GM18873 (cell line): ENCODE data around the gene MLLT10.
"Not testable (repeated sequence)": the region's sequence is repeated elsewhere in the genome, so short reads cannot be mapped to it uniquely, and the experiment has no call there.

Experiments used
- ATAC-seq: cut with Tn5 transposase; IDR thresholded peaks from one replicate; pipeline ENCODE4 v1.9.1; 2021; ENCODE audit warnings: mild to moderate bottlenecking, moderate library complexity, moderate number of reproducible peaks; ENCODE audit not compliant: unreplicated experiment, low FRiP score

MLLT10 gene

DNA sequence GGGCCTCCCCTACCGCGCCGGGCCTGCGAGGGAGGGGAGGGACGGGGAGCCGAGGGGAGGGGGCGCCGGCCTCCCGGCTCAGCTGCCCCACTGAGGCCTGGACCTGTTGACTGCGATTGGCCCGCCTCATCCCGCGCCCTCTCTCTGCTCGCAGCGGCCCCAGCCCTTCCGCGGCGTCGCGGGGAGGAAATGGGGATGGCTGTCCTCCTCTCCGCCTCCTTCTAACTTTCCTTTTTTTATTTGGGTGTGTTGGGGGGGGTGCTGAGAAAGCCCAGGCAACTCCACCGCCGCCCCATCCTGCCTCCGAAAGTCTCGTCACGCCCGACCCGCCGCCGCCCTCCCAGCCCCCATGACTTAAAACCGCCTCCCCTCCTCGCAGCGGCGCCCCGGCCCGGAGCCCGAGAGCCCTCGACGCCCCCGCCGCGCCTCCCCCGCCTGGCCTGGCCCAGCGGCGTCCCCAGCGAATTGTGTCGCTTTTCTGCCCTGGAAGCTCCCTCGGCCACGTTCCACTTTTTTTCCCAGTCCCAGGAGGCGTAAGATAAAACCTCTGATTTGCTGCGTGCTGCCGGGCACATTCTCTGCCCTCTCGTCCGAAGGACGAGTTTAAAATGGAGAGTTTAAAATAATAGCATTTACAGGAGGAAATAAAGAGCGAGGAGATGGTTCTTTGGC is 7.7 kb upstream of the MLLT10 start:
- ATAC-seq = no peak

DNA sequence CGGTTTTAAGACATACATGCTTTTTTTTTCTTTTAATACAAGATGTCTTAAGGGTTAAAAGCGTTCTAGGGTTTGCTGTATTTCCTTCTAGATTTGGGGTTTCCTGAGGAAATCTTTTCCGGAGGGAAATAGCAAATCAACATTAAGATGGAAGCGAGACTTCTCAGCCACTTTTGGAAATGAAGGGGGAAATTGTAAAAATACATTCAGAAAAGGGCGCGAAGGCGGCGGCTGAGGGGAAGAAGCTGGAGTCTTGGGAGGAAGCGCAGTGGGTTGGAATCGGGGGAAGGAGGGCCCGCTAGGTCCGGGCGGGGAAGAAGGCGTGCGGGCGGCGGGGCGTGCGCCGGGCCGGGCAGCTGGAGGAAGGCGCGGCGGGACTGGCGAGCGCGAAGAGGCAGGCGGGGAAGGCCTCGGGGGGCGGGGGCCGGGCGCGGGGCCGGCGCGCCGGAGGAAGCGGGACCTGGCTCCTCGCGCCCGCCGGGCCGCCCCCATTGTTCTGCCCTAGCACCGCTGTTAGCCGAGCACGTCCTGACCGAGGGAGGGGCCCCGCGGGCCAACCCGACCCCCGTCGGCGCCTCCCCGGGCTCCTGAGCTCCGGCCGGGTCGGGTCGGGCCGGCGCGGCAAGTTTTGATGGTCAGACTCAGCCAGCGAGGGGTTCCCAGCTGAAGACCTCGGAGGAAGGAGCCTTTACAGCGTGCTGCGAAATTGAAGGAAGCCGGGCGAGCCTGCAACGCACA is 7.0 kb upstream of the MLLT10 start:
- ATAC-seq = no peak

DNA sequence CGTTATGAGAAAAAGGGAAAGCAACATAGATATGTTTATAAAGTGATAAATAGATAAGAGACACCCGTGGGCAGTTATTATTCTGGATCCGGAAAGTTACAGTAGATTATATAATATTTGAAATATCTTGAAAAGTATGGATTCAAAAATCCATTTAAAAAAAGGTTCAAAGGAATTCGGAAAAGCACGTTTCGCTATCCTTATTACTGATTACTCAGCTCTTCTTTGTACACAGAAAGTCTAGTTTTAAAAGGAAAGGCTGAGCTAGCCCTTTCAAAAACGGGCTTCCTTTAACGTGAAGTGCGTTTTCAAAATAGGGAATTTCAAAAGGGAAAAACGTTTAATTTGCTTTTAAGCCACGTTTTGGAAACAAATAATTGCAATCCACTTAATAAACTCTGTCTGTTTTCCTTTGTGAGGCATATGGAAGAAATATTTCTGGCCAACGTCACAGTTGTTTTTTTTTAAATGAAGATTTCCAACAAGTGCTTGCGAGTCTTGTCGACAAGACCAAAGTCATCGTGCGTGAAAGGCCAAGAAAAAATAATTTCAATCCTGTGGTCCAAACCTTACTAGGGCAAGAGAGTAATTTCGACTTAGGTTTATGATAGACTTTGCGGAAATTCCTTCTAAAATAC is 6.3 kb upstream of the MLLT10 start:
- ATAC-seq = no peak

GRCh38 chr10:21528236-21529031 is 5.6 kb upstream of the MLLT10 start:
- ATAC-seq = no peak

DNA sequence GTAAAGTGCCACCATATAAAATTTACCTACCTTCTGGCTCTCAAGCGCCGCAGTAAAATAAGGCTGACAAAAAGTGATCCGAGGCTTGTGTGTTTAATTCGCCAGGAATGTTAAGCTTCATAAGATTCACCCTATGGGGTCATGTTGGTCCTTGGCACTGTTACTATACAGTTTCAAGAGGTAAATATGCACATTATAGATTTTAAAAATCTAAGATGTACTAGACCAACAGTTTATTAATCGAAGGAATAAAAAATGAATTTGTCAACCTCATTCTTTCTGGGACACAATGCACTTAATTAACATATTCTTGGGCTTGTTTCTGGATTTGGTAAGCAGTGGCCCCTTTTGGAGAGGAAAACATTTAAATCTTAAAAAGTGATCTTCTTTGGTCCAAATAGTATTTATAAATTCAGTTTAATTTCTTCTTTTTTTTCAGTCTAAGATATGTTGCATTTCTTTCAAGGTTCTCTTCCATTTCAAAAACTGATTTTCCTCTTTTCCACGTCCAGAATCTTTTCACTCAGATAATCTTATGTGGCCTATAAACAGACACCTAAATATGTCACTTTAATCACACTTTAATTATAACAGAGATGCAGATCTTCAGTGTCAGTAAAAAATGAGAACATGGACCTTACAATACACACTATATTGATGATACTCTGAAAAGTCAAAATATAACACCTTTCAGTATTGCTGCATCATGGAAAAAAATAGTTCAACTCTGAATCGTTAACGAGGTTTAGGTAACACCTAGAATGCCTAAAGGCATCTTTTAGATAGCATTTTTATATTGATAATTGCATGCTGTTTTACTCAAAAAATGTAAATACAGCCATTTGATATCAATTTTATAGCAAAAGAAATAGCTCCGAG is 4.8 kb upstream of the MLLT10 start:
- ATAC-seq = no peak

- ATAC-seq = no peak
Measured at GRCh38 chr10:21530168-21530567, 3.9 kb upstream of the MLLT10 start.

GRCh38 chr10:21530641-21531040 is 3.4 kb upstream of the MLLT10 start:
- ATAC-seq = no peak

- ATAC-seq = no peak
Measured at GRCh38 chr10:21531164-21531563, 2.9 kb upstream of the MLLT10 start.

GRCh38 chr10:21532694-21533466 is 1.2 kb upstream of the MLLT10 start:
- no peak for ATAC-seq

GRCh38 chr10:21534280-21534586 is 201 bp downstream of the MLLT10 start:
- ATAC-seq = no peak

- ATAC-seq = no peak
Measured at GRCh38 chr10:21534604-21535493, 817 bp downstream of the MLLT10 start.

GRCh38 chr10:21535494-21535965 is 1.5 kb downstream of the MLLT10 start:
- ATAC-seq = no peak

DNA sequence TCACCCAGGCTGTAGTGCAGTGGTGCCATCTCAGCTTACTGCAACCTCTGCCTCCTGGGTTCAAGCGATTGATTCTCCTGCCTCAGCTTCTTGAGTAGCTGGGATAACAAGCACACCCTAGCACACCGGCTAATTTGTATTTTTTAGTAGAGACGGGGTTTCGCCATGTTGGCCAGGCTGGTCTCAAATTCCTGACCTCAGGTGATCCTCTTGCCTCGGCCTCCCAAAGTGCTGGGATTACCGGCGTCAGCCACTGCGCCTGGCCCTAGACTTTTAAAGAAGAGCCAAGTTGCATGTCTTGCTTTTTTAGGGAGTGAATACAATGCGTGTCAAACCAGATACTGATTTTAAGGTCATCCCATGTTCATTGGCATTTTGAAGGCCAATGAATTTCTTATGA is 1.9 kb downstream of the MLLT10 start:
- ATAC-seq = not testable (repeated sequence)

DNA sequence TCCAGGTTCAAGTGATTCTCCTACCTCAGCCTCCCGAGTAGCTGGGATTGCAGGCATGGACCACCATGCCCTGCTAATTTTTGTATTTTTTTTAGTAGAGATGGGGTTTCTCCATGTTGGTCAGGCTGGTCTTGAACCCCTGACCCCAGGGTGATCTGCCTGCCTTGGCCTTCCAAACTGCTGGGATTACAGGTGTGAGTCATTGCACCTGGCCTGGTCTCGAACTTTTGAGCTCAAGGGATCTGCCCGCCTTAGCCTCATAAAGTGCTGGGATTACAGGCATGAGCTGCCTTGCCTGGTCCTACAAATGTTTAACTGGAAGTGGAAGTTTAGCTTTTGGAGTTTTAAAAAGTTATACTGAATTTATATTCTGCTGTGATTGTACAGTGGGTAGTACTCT is 2.8 kb downstream of the MLLT10 start:
- ATAC-seq = no peak

- ATAC-seq = not testable (repeated sequence)
Measured at GRCh38 chr10:21540701-21541100, 6.7 kb downstream of the MLLT10 start.

DNA sequence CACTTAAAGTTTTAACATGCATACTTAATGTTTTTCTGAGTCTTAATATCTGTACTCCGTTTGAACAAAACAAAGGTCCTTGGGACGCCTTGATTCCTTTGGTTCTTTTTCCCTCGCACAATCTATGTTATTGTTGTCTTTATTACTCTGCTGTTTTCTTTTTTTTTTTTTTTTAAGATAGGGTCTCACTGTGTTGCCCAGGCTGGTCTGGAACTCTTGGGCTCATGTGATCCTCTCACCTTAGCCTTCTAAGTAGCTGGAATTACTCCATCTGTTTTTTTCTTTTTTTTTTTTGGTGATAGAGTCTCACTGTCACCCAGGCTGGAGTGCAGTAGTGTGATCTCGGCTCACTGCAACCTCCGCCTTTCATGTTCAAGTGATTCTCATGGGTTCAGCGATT is 13.2 kb downstream of the MLLT10 start:
- ATAC-seq = no peak

- no peak for ATAC-seq
Measured at GRCh38 chr10:21552638-21553037, 18.6 kb downstream of the MLLT10 start.

GRCh38 chr10:21556527-21556926 is 22.5 kb downstream of the MLLT10 start:
- no peak for ATAC-seq
